ENCODE results near the gene DYNLT2. TPM values are rescaled to one million over a fixed set of nuclear protein-coding genes. Genes with fewer than 3 reads are reported as not detected.

The DYNLT2 gene
- total and polyA plus RNA-seq, 2 of the 13 experiments (the other 11 are each of a cell fraction or from before 2014, with no cell fraction given), result 2.1 to 4.3 TPM

GRCh38 chr6:169800668-169801395 is 49.5 kb upstream of the DYNLT2 start (continued):
- TF ChIP-seq GMEB2 (CRISPR knock-in tag; IDR thresholded peaks at IDR 0.05; ENCODE audit: low read depth) (no peak), SRF (IDR thresholded peaks at IDR 0.05; ENCODE audit: low read depth, low read length) (0 out of 2 replicates have a peak, but pooled peaks have one; percentile 46), CSRNP2 (CRISPR knock-in tag; conservative IDR thresholded peaks at IDR 0.05; ENCODE audit: low read depth) (no peak), TRIM24 (CRISPR knock-in tag; IDR thresholded peaks at IDR 0.05) (no peak), EEA1 (CRISPR knock-in tag; IDR thresholded peaks at IDR 0.05; ENCODE audit: borderline replicate concordance) (peak; percentile 53; the same call in 1 of the 2 replicates), ZNF136 (CRISPR knock-in tag; IDR thresholded peaks at IDR 0.05; ENCODE audit: low read depth) (no peak), ZNF83 (CRISPR knock-in tag; IDR thresholded peaks at IDR 0.05; ENCODE audit: borderline replicate concordance) (no peak), ZNF367 (CRISPR knock-in tag; IDR thresholded peaks at IDR 0.05; ENCODE audit: borderline replicate concordance) (no peak), GATAD1 (CRISPR knock-in tag; IDR thresholded peaks at IDR 0.05) (no peak), ZGPAT (CRISPR knock-in tag; IDR thresholded peaks at IDR 0.05) (peak; percentile 92), TFAP4 (IDR thresholded peaks at IDR 0.05; ENCODE audit: borderline replicate concordance, low read depth) (peak; percentile 99), ZNF225 (CRISPR knock-in tag; IDR thresholded peaks at IDR 0.05) (no peak), SMAD3 (CRISPR knock-in tag; IDR thresholded peaks at IDR 0.05) (0 out of 2 replicates have a peak, but pooled peaks have one; percentile 20)
- TF ChIP-seq, protein P1, sequence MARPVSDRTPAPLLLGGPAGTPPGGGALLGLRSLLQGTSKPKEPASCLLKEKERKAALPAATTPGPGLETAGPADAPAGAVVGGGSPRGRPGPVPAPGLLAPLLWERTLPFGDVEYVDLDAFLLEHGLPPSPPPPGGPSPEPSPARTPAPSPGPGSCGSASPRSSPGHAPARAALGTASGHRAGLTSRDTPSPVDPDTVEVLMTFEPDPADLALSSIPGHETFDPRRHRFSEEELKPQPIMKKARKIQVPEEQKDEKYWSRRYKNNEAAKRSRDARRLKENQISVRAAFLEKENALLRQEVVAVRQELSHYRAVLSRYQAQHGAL (CRISPR knock-in tag; IDR thresholded peaks at IDR 0.05; ENCODE audit: not compliant biosample characterization), result peak; percentile 69
- TF ChIP-seq, protein P2, sequence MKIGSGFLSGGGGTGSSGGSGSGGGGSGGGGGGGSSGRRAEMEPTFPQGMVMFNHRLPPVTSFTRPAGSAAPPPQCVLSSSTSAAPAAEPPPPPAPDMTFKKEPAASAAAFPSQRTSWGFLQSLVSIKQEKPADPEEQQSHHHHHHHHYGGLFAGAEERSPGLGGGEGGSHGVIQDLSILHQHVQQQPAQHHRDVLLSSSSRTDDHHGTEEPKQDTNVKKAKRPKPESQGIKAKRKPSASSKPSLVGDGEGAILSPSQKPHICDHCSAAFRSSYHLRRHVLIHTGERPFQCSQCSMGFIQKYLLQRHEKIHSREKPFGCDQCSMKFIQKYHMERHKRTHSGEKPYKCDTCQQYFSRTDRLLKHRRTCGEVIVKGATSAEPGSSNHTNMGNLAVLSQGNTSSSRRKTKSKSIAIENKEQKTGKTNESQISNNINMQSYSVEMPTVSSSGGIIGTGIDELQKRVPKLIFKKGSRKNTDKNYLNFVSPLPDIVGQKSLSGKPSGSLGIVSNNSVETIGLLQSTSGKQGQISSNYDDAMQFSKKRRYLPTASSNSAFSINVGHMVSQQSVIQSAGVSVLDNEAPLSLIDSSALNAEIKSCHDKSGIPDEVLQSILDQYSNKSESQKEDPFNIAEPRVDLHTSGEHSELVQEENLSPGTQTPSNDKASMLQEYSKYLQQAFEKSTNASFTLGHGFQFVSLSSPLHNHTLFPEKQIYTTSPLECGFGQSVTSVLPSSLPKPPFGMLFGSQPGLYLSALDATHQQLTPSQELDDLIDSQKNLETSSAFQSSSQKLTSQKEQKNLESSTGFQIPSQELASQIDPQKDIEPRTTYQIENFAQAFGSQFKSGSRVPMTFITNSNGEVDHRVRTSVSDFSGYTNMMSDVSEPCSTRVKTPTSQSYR (CRISPR knock-in tag; IDR thresholded peaks at IDR 0.05; ENCODE audit: borderline replicate concordance), result no peak; the same call in 1 of the 2 replicates

Data from HepG2 (cell line).